ENCODE results near the gene PRMT9. TPM values are rescaled to one million over a fixed set of nuclear protein-coding genes. Genes with fewer than 3 reads are reported as not detected.

PRMT9 gene
- total and polyA plus RNA-seq, 4 donors: 4.1 to 23.9 (median 6.7) TPM

- 91 to 95% methylated on average over 6 of the region's 6 CpGs for WGBS, 2 donors
- no peak overlapping the region for H3K9ac ChIP-seq (ENCODE audit: insufficient read depth in 1 of 2, low read length in 2 of 2)
- no peak for ATAC-seq (ENCODE audit: insufficient read depth, low FRiP score)
- TF ChIP-seq CTCF (IDR thresholded peaks at IDR 0.05; ENCODE audit: control extremely low read depth, extremely low read depth): no peak
- H3K4me3 ChIP-seq: no peak overlapping the region
- H3K4me1 ChIP-seq (ENCODE audit: control insufficient read depth in 5 of 5, insufficient read depth in 5 of 5, low read length in 5 of 5): peaks cover 0 to 8% (median 5%) of the 10 kb centered on the region in 5 donors
- H3K27ac ChIP-seq (ENCODE audit: low read depth in 1 of 2, low read length in 1 of 2): no peak overlapping the region
- peaks cover 6 to 36% (median 14%) of the 10 kb centered on the region in 4 donors for H3K36me3 ChIP-seq (ENCODE audit: control insufficient read depth in 4 of 4, insufficient read depth in 4 of 4, low read length in 4 of 4)
- no peaks in the 10 kb centered on the region for H3K9me3 ChIP-seq (ENCODE audit: control insufficient read depth in 4 of 4, insufficient read depth in 3 of 4, low read length in 3 of 4)
- no peaks in the 10 kb centered on the region for H3K27me3 ChIP-seq (ENCODE audit: control insufficient read depth in 3 of 3, insufficient read depth in 3 of 3, low read length in 2 of 3)
- no peak for DNase-seq
Measured at GRCh38 chr4:147625733-147626132, 58.2 kb downstream of the PRMT9 start.

DNA sequence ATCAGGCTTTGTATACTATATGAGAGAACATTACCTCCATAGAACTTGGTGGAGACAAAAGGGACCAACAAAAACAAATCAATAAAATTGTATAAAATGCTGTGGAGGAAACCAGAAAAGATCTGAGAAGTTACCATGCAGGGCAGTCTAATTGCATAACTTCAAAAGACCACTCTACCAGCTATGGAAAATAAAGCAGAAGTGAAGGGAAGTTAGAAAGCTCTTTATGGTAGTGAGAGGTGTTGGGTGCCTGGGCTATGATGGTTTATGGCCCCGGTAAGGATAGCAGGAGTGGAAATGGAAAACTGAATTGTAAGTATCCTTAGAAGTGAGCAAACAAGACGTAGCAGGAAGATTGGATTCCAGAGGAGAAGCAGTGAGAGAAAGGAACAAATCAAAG is 63.6 kb downstream of the PRMT9 start:
- Histone ChIP-seq H3K27me3 (ENCODE audit: control insufficient read depth in 3 of 3, insufficient read depth in 3 of 3, low read length in 2 of 3) (no peaks in the 10 kb centered on the region), H3K9ac (ENCODE audit: insufficient read depth in 1 of 2, low read length in 2 of 2) (peak overlapping the region in 1 of 2 donors; percentile 38), H3K4me1 (ENCODE audit: control insufficient read depth in 5 of 5, insufficient read depth in 5 of 5, low read length in 5 of 5) (peaks cover 0 to 35% (median 15%) of the 10 kb centered on the region in 5 donors), H3K4me3 (no peak overlapping the region), H3K36me3 (ENCODE audit: control insufficient read depth in 4 of 4, insufficient read depth in 4 of 4, low read length in 4 of 4) (peaks cover 3 to 13% (median 6%) of the 10 kb centered on the region in 4 donors), H3K27ac (ENCODE audit: low read depth in 1 of 2, low read length in 1 of 2) (no peak overlapping the region), H3K9me3 (ENCODE audit: control insufficient read depth in 4 of 4, insufficient read depth in 3 of 4, low read length in 3 of 4) (no peaks in the 10 kb centered on the region)
- whole genome bisulfite sequencing, 2 donors: 73 to 78% methylated on average over 2 of the region's 2 CpGs
- no peak for TF ChIP-seq CTCF (IDR thresholded peaks at IDR 0.05; ENCODE audit: control extremely low read depth, extremely low read depth)
- ATAC-seq (ENCODE audit: insufficient read depth, low FRiP score) (no peak), DNase-seq (no peak)

- no peak for ATAC-seq (ENCODE audit: insufficient read depth, low FRiP score)
- Histone ChIP-seq H3K4me1 (ENCODE audit: control insufficient read depth in 5 of 5, insufficient read depth in 5 of 5, low read length in 5 of 5) (peaks cover 0 to 35% (median 15%) of the 10 kb centered on the region in 5 donors), H3K27ac (ENCODE audit: low read depth in 1 of 2, low read length in 1 of 2) (peak overlapping the region; percentile 85 to 93), H3K4me3 (peak overlapping the region; percentile 91), H3K9me3 (ENCODE audit: control insufficient read depth in 4 of 4, insufficient read depth in 3 of 4, low read length in 3 of 4) (no peaks in the 10 kb centered on the region), H3K36me3 (ENCODE audit: control insufficient read depth in 4 of 4, insufficient read depth in 4 of 4, low read length in 4 of 4) (peaks cover 3 to 9% (median 6%) of the 10 kb centered on the region in 4 donors), H3K9ac (ENCODE audit: insufficient read depth in 1 of 2, low read length in 2 of 2) (peak overlapping the region; percentile 47 to 73), H3K27me3 (ENCODE audit: control insufficient read depth in 3 of 3, insufficient read depth in 3 of 3, low read length in 2 of 3) (no peaks in the 10 kb centered on the region)
- TF ChIP-seq CTCF (IDR thresholded peaks at IDR 0.05; ENCODE audit: control extremely low read depth, extremely low read depth): no peak
- DNase-seq: no peak
- 13 to 15% methylated on average over 17 of the region's 17 CpGs for WGBS, 2 donors
Measured at GRCh38 chr4:147617841-147618691, 65.9 kb downstream of the PRMT9 start.
